HFFc6 (cell line): ENCODE measurements around the gene JMJD7. TPM values are rescaled to one million over a fixed set of nuclear protein-coding genes. Genes with fewer than 3 reads are reported as not detected.

ENCODE experiments used
- DNase-seq: peaks from one replicate; pipeline ENCODE4 v3.0.0-alpha.2; 2018
- H3K27ac Mint-ChIP-seq: 2 replicates; pipeline ENCODE4 v1.8.0; 2020; ENCODE audit warnings: mild to moderate bottlenecking, mixed read lengths
- H3K27me3 Mint-ChIP-seq: 2 replicates; pipeline ENCODE4 v1.8.0; 2021; ENCODE audit warnings: mild to moderate bottlenecking, moderate library complexity, mixed read lengths; ENCODE audit not compliant: insufficient read depth
- H3K36me3 Mint-ChIP-seq: 2 replicates; pipeline ENCODE4 v1.8.0; 2021; ENCODE audit warnings: low read depth, mixed read lengths
- H3K4me1 Mint-ChIP-seq: 2 replicates; pipeline ENCODE4 v1.8.0; 2020; ENCODE audit warnings: low read depth, mixed read lengths
- H3K4me3 Mint-ChIP-seq: 2 replicates; pipeline ENCODE4 v1.8.0; 2020; ENCODE audit warnings: mild to moderate bottlenecking, moderate library complexity, mixed read lengths
- H3K9me3 Mint-ChIP-seq: 2 replicates; pipeline ENCODE4 v1.8.0; 2020; ENCODE audit warnings: mild to moderate bottlenecking, mixed read lengths
- total RNA-seq, 6 experiments: library from RNA; stranded (reverse); fragmentation: NEBNext Ultra II Directional; extraction: Animal tissue kit (Norgen Biotek cat#: 25700); gene quantifications; 2 replicates in 1 of 6; 3 replicates in 5 of 6; pipeline ENCODE4 v1.2.3, GENCODE V29; 2021
- TF ChIP-seq, protein P1 (sequence below): fragments of 200-600 bp; sonication (generic); IDR thresholded peaks from 2 replicates; pipeline ENCODE4 v1.5.0; 2021; ENCODE audit warnings: antibody characterized with exemption, mild to moderate bottlenecking

JMJD7 gene
- total RNA-seq, 6 experiments from 2014 or later = 4.9 to 11.0 (median 8.2) TPM

DNA sequence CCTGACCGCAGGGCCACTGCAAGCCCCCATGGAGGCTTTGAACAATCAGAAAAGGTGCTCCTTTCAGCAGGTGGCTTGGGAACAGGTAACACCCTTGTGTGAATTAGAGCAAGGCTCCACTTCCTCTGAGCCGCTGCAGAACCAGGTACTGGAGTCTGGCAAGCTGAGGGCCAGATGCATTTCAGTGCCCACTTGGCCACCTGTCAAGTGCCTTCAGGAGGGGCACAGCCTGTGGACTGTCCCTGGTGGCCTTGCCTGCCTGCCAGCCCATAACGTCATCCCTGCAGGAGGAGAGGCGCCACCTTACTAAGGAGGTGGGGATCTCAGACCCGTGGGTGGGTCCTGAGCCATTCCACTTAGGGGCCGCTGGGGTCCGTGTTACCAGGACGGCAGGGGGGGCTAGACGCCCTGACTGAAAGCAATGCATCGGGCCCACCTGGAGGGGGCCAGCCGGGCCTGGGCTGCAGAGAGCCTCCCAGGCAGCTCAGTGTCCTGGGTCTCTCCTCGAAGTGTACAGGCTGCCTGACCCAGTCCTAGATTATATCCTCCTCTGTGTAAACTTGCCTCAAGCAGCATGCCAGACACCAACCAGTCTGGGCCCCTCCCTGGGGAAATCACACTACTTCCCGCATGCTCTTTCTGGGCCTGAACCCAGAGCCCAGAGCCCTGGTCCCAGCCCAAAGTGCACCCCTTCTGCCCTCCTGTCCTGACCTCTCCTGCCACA lies 49.9 kb downstream of the JMJD7 start:
- DNase-seq = no peak
- Mint-ChIP-seq H3K36me3 (no peaks in the 10 kb centered on the region), H3K4me1 (no peaks in the 10 kb centered on the region), H3K27ac (no peak overlapping the region), H3K9me3 (no peaks in the 10 kb centered on the region), H3K27me3 (peaks cover 18% of the 10 kb centered on the region), H3K4me3 (no peak overlapping the region)
- TF ChIP-seq, protein P1, sequence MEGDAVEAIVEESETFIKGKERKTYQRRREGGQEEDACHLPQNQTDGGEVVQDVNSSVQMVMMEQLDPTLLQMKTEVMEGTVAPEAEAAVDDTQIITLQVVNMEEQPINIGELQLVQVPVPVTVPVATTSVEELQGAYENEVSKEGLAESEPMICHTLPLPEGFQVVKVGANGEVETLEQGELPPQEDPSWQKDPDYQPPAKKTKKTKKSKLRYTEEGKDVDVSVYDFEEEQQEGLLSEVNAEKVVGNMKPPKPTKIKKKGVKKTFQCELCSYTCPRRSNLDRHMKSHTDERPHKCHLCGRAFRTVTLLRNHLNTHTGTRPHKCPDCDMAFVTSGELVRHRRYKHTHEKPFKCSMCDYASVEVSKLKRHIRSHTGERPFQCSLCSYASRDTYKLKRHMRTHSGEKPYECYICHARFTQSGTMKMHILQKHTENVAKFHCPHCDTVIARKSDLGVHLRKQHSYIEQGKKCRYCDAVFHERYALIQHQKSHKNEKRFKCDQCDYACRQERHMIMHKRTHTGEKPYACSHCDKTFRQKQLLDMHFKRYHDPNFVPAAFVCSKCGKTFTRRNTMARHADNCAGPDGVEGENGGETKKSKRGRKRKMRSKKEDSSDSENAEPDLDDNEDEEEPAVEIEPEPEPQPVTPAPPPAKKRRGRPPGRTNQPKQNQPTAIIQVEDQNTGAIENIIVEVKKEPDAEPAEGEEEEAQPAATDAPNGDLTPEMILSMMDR = 0 out of 2 replicates have a peak, but pooled peaks have one; percentile 6

DNA sequence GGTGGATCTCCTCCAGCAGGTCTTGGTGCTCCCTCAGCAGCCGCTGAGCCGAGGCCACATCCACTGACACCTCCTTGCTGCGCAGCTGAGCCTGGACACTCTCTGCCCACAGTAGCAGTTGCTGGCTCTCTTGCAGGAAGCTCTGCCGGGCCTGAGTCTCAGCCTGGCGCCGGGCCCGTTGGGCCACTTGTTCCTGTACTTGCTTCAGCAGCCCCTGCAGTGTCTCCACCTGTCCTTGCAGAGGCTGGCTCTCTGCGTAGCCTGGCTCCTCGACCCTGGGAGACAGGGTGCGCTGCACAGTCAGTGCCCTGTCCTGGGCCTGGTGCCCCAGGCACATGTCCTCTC lies 50.4 kb downstream of the JMJD7 start:
- Mint-ChIP-seq H3K36me3 (no peaks in the 10 kb centered on the region), H3K27ac (no peak overlapping the region), H3K4me1 (no peaks in the 10 kb centered on the region), H3K27me3 (peaks cover 15% of the 10 kb centered on the region), H3K9me3 (no peaks in the 10 kb centered on the region), H3K4me3 (no peak overlapping the region)
- no peak for DNase-seq
- TF ChIP-seq, protein P1 = no peak

- Mint-ChIP-seq H3K9me3 (no peaks in the 10 kb centered on the region), H3K4me1 (no peaks in the 10 kb centered on the region), H3K27me3 (peaks cover 12% of the 10 kb centered on the region), H3K4me3 (no peak overlapping the region), H3K27ac (no peak overlapping the region), H3K36me3 (no peaks in the 10 kb centered on the region)
- TF ChIP-seq, protein P1 = no peak
- no peak for DNase-seq
Measured at GRCh38 chr15:41879321-41879845, 51.5 kb downstream of the JMJD7 start.

DNA sequence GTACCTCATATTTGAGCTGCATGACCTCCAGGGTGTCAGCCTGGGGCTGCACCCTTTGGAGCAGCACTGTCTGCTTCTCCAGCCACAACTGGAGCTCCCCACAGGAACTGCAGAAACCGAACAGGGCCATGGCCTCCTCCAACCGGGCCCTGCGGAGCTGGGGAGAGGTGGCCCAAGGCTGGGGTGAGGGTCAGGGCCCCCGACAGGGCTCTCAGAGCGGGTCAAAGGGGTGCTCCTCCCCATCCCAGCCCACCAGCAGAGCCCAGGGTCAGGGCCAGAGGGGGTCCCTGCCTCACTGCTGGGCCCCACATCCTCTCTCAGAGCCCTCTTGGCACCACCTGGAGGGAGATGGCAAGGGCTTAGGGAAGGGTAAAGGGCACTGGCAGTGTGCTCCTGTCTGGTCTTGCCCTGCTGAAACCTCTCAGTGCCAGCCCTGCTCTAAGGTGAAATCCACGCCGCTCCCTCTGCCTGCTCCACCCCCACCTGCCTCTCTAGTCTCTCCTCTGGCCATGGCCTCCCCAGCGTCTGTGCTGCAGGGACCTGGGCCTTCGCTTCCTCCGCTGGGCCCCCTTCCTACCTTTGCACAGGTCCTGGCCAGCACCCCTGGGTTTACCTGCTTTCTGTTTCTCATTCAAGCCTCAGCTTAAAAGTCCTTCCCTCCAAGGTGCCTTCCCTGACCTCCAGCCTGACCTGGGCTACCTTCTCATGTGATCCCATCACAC lies 52.4 kb downstream of the JMJD7 start:
- Mint-ChIP-seq H3K27me3 (peaks cover 13% of the 10 kb centered on the region), H3K27ac (no peak overlapping the region), H3K9me3 (no peaks in the 10 kb centered on the region), H3K4me3 (no peak overlapping the region), H3K36me3 (no peaks in the 10 kb centered on the region), H3K4me1 (no peaks in the 10 kb centered on the region)
- no peak for DNase-seq
- TF ChIP-seq, protein P1 = no peak

DNA sequence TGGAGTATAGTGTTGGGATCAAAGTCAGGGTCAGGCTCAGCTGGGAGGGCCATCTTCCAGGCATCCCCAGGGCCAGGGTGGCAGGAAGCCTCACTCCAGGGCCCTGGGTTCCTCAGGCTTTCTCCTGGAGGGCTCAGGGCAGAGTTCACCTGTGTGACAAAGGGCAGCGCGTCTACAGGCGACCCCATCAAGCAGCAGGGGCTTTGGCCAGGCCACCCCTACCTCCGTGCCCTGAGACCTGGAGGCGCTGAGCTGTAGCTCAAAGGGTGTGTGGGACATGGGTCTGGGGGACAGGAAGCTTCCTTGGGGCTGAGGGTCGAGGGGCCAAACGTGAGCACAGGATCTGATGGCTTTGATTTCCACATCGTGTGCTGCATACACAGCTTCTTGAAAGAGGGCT lies 53.2 kb downstream of the JMJD7 start:
- H3K4me3 Mint-ChIP-seq = no peak overlapping the region
- no peak for DNase-seq
- no peak overlapping the region for H3K27ac Mint-ChIP-seq
- no peaks in the 10 kb centered on the region for H3K36me3 Mint-ChIP-seq
- TF ChIP-seq, protein P1 = no peak
- peaks cover 13% of the 10 kb centered on the region for H3K27me3 Mint-ChIP-seq
- H3K9me3 Mint-ChIP-seq = no peaks in the 10 kb centered on the region
- H3K4me1 Mint-ChIP-seq = no peaks in the 10 kb centered on the region
